Activated naive CD4-positive, alpha-beta T cell treated with Interleukin-2 at 50 U/mL for 16 hours (primary cell): ENCODE results near the gene EIF1.

ENCODE experiments used
- DNase-seq: peaks from one replicate; pipeline ENCODE4 v3.0.0-alpha.2; 2020

The EIF1 gene

DNA sequence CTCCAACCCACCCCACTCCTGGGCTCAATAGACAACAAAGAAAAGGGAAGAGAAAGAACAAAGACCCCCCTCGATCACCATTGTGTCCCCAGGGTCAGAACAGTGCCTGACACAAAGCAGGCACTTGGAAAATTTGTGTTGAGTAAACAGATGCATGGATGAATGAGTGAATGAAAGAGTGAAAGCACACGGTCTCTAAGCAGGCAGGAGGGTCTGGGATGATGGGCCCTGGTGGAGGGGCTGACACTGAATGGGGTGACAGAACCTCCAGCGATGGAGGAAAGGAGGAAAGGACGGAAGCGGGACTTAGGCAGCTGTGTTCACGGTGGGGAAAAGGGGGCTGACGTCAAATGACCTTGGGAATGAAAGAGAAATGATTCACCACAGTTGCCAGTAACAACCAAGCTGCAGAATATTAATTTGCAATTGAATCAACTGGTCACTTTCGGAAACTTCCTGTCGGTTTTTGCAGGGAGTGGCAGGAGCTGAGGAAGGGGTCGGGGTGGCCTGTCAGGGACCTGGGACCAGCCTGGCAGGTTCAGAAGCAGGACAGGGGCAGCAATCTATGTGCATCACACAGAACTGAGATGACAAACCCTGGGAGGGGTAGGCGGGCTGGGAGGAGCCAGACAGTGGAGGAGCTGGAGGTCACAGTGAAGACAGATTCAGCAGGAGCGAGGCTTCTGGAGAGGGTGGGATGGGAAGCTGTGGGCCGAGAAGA, 16.7 kb downstream of the EIF1 start:
- DNase-seq = no peak

GRCh38 chr17:41707803-41708669, 19.4 kb downstream of the EIF1 start:
- DNase-seq = no peak

GRCh38 chr17:41710472-41711090, 21.9 kb downstream of the EIF1 start:
- no peak for DNase-seq

- no peak for DNase-seq
Observed at GRCh38 chr17:41711669-41712400, 23.1 kb downstream of the EIF1 start, which contains the start of gene GAST. Gene GAST, plus strand, starts transcription at chr17:41712331. Its CDS starts 3,106 bp downstream, at chr17:41715437.

DNA sequence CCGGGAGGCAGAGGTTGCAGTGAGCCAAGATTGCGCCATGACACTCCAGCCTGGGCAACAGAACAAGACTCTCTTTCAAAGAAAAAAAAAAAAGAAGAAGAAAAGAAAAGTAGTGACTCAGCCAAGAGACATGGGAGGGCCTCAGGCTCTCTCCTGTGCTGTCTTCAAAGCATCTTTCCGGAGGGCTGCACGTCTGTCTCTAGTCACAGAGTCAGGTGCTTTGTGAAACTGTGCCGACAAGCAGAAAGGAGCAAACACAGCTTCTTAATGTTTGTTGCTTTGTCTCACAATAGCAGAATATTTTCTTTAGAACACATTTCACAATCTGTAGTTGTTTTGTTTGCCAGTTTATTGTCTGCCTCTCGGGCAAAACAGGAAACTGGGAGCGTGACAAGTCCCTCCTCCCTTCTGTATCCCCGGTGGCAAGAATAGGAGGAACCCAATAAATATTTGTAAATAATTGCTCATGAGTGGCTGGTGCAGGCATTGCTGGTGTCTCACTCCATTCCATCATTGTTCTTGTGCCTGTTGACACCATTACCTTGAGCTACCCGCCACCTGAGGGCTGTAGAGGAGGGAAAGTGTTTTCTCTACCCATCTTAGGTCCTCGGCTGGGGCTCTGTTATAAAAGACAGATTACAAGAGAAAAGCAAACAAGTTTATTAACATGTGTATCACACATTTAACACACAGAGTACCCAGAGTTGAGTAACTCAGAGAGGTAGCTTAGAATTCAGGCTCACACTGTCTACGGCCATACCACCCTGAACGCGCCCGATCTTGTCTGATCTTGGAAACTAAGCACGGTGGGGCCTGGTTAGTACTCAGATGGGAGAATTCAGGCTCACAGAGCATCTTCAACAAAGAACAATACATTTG, 29.0 kb downstream of the EIF1 start:
- no peak for DNase-seq

- DNase-seq = no peak
Observed at GRCh38 chr17:41718287-41718645, 29.6 kb downstream of the EIF1 start.

- DNase-seq = no peak
Observed at GRCh38 chr17:41722231-41722630, 33.5 kb downstream of the EIF1 start.

GRCh38 chr17:41723801-41724475, 35.3 kb downstream of the EIF1 start:
- DNase-seq = no peak

DNA sequence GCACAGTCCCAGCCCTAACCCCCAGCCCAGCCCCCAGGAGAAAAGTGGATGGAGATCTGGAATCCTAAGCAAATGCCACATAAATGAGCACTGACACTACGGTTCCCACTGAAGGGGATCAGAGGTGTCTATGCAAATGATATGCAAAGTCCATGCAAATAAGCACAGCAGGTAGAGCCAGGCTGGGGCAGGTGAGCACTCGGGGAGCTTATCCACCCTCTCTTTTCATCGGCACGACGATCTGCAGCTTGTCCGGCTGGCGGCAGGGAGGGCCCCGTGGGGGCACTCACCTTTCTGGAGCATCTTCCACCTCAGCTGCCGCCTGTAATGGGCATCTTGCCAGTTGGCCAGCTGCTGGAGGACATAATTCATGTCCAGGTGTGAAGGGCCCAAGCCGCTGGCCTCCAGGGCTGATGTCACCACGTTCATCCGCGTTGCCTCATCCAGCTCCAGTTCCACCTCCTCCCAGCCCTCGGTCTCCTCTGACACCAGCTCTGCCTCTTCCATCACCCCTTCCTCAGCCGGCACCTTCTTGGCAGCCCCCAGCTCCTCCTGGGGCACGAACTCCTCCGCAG, 35.9 kb downstream of the EIF1 start:
- DNase-seq = no peak

DNA sequence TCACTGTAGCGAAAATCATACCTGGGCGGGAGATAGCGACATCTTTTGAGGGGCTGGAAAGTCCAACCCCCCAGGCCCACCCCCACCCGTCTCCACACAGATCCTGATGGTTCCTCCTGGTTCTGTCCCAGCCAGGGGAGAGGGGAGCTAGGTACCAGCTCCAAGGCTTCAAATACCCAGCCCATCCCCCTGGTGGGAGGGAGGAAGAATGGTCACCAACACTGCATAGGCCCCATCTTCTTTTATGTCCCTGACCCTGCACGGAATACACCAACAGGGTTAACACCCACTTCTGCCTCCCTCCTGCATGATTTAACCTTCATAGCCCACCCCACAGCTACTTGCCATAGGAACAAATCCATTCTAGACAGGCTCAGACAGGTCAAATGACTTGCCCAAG, 36.4 kb downstream of the EIF1 start:
- no peak for DNase-seq

DNA sequence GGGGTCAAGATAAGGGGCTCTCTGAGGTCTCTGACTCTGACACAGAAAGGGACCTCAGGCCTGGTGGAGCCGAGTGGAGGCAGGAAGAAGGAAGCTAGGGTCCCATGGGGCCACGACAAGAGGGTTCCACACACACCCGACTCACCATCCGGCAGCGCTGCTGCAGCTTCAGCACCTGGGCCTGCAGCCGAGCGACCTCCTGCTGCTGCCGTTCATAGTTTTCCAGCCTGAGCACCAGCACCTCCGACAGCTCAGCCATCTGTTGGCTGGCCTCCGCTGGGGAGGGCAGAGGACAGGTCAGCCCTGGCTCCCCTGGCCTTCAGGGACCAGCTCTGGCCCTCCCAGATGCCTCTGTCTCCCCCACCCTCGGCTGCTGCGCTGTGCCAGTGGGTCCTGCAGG, 39.4 kb downstream of the EIF1 start:
- DNase-seq = no peak

GRCh38 chr17:41730479-41730878, 41.8 kb downstream of the EIF1 start:
- no peak for DNase-seq

GRCh38 chr17:41731836-41732235, 43.2 kb downstream of the EIF1 start:
- DNase-seq = no peak

DNA sequence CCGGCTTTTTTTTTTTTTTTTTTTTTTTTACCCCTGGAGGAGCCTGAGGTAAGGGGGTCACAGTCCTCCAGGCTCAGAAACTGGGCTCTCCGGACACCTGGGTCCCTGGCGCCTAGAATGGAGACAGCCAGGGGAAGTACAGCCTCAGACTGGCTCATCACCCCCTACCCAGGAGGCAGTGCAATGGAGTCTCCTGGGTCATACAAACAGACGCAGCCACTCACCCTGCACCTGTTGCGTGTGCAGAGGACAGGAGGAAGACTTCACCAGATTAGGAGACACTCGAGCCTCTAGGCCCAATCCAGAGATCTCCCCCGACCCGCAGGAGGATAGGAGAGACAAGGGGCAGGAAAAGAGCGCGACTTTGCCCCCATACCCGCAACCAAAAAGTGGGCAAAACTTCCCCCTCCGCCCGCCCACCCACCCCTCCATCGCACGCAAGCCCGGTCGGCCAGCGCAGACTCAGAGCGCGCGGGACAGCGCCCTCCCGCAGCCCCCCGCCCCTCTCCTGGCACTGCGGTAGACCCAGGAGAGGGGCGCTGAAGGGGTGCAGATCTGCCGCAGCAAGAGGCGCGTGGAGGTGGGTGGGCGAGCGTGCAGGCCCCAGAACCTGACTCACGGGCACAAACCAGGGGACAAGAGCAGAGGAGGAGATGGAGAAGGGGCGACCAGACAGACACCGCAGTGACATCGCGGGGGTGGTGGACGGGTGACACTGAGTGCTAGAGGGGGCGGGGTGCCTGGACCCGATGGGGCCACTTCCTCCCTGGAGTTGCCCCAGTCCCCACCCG, 44.9 kb downstream of the EIF1 start:
- DNase-seq = peak; percentile 13

- peak; percentile 6 for DNase-seq
Observed at GRCh38 chr17:41734139-41734948, 45.7 kb downstream of the EIF1 start, which contains the start of gene HAP1. Gene HAP1, minus strand, starts transcription at chr17:41734643. Its CDS starts 9 bp downstream, at chr17:41734634.

DNA sequence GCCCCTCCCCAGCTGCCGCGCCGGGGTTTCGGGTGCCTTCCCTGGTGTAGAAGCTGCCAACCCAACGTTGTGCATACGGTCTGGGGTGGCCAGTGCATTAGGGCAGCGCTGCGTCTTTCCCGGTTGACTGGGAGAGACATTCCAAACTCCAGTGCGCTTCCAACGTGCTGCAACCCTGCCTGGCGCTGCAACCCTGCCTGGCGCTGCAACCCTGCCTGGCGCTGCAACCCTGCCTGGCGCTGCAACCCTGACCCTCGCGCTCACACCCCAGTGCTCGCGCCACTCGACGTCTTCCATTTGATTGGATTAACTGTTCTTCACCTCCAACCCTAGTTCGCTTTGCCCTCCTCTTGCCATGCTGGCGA, 46.2 kb downstream of the EIF1 start:
- no peak for DNase-seq

- no peak for DNase-seq
Observed at GRCh38 chr17:41735744-41736143, 47.1 kb downstream of the EIF1 start.

DNA sequence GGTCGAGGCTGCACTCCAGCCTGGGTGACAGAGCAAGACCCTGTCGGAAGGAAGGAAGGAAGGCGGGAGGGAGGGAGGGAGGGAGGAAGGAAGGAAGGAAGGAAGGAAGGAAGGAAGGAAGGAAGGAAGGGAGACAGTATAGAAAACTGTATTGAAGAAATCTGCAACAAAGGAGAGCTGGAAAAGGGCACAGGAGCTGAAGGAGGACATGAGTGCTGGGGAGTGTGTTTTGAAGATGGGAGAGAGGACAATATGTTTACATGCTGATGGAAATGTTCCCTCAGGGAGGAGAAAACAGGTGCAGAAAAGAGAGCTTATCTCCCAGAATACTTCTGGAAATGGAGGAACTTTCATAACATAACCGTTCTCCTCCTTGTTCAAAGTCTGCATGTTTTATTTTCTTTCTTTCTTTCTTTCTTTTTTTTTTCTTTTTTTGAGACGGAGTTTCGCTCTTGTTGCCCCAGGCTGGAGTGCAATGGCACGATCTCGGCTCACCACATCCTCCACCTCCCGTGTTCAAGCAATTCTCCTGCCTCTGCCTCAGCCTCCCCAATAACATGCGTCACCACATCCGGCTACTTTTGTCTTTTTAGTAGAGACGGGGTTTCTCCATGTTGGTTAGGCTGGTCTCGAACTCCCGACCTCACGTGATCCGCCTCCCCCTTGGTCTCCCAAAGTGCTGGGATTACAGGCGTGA, 48.4 kb downstream of the EIF1 start:
- DNase-seq = no peak

DNA sequence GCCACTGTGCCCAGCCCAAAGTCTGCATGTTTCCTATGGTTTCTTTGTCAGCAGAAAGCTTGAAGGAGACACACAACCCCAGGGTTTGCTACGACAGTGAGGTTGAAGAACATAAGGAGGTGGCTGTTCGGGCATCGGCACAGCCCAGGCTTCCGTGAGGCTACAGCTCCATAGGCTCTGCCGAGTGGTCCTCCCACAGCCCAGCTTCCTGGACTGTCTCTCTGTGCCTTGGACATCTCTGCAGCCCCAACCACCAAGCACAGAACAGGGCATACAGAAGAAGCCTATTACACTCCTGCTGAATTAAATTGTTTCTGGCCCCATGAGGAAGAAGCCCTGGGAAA, 49.0 kb downstream of the EIF1 start:
- DNase-seq = no peak
